SK-N-MC (cell line): ENCODE results near the gene DCBLD2.

Experiments used
- EZH2 ChIP-seq: fragments of 200-600 bp; sonication (generic); IDR thresholded peaks from one replicate; pipeline ENCODE4 v1.6.1; 2017; ENCODE audit warnings: antibody characterized with exemption
- POLR2AphosphoS5 ChIP-seq: IDR thresholded peaks from 2 replicates; pipeline ENCODE4 v1.6.1; 2012; ENCODE audit warnings: mild to moderate bottlenecking, low read depth, low read length, borderline replicate concordance

DNA sequence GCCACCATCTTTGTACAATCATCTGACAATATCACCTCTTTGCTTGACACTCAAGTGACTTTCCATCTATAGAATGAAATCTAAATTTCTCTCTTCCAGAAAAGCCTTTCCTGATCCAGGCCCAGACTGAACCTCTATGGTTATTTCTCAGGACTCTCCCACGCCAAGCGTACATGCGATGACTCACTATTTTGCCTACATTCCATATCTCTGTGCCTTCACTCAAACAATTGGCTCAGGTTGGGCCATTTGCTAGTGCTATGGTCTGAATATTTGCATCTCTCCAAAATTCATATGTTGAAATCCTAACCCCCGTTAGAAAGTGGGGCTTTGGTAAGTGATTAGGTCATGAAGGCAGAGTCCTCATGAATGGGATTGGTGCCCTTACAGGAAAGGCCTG, 94.5 kb downstream of the DCBLD2 start:
- no peak for TF ChIP-seq EZH2
- no peak for TF ChIP-seq POLR2AphosphoS5
